Activated T-cell treated with anti-CD3 and anti-CD28 coated beads, Interleukin-2, amount 50 U/mL, for 4 hours (primary cell): ENCODE data around the gene GRAMD2B. TPM values are rescaled to one million over a fixed set of nuclear protein-coding genes. Genes with fewer than 3 reads are reported as not detected.

ENCODE experiments used
- ATAC-seq, 2 donors: fragments of 200-7000 bp; cut with Tn5 transposase; one replicate each; pipeline ENCODE4 v1.10.0; 2021
- DNase-seq: peaks from one replicate; pipeline ENCODE4 v3.0.0-alpha.2; 2020
- H3K27me3 Mint-ChIP-seq: one replicate; pipeline ENCODE4 v1.8.0; 2021; ENCODE audit warnings: low read depth, mixed read lengths
- H3K36me3 Mint-ChIP-seq: one replicate; pipeline ENCODE4 v1.8.0; 2022; ENCODE audit warnings: mixed read lengths; ENCODE audit not compliant: insufficient read depth
- H3K4me1 Mint-ChIP-seq: one replicate; pipeline ENCODE4 v1.8.0; 2021; ENCODE audit warnings: low read depth, mixed read lengths
- H3K4me3 Mint-ChIP-seq: one replicate; pipeline ENCODE4 v1.8.0; 2021; ENCODE audit warnings: mild to moderate bottlenecking, moderate library complexity, mixed read lengths
- H3K9me3 Mint-ChIP-seq: one replicate; pipeline ENCODE4 v1.8.0; 2021; ENCODE audit warnings: mixed read lengths
- total RNA-seq, 3 donors: library from RNA; stranded (reverse); gene quantifications; one replicate each; pipeline ENCODE4 v1.2.1, GENCODE V29; 2021

GRAMD2B gene
- total RNA-seq, 3 donors from 2014 or later, result 9.3 to 14.7 (median 12.3) TPM

DNA sequence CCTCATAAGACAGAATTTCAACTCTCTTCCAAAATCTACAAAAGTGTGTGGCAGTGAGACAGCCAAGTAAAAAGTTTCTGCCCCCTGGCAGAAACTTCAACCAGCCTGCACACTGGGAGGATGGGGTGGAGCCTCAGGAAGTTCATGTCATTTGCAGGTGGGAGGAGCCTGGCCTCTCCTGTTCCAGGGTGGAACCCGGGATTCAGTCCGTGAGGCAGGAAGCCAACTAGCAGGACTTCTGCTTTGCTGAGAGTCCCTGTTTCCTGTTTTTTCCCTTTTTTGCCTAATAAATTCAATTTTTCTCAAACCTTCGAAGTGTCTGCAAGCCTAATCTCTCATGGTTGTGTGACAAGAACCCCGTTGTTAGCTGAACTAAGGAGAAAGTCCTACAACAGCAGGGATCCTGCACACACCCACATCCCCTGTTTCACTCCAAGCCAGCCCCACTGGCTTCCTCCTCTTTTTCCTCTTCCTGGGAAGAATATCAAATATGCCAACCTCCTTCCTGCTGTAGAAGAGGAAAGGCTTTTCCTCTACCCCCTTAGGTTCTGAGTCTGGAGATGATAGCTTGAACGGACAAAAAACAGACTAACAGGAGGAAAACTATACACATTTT is 102.5 kb downstream of the GRAMD2B start:
- Mint-ChIP-seq H3K9me3 (no peaks in the 10 kb centered on the region), H3K27me3 (no peaks in the 10 kb centered on the region), H3K4me3 (no peak overlapping the region), H3K4me1 (no peaks in the 10 kb centered on the region), H3K36me3 (no peaks in the 10 kb centered on the region)
- no peak for ATAC-seq
- no peak for DNase-seq

DNA sequence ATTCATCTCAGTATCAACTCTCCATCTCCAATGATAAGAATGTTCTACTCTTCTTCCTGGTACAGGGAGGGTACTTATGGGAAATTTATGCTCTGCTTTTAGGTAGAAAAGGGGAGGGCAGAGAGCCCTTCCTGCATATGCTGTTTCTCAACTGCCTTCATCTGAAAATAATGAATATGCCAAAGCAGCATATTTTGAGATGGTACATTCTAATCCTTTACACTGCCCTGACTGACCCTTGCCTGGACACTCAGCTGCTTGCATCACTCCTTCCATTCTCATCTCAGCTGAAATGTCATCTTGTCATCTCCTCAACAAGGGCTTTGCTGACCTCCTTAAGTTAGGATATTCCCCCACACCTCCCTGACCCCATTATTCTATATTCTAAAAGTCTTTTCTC is 103.3 kb downstream of the GRAMD2B start:
- Mint-ChIP-seq H3K4me3 (no peak overlapping the region), H3K36me3 (no peaks in the 10 kb centered on the region), H3K9me3 (no peaks in the 10 kb centered on the region), H3K27me3 (no peaks in the 10 kb centered on the region), H3K4me1 (no peaks in the 10 kb centered on the region)
- DNase-seq (no peak), ATAC-seq (no peak)

DNA sequence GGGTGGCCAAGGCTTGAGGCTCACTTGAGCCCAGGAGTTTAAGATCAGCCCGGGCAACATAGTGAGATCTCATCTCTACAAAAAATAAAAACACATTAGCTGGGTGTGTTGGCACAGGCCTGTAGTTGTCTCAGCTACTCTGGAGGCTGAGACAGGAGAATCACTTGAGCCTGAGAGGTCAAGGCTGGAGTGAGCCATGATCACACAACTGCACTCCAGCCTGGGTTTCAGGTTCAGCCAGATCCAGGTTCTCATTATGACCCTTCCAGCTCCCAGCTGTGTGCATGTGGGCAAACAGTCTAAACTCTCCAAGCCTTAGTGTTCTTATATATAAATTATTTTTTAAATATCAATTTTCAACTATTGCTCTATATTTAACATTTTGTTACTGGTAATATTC is 103.9 kb downstream of the GRAMD2B start:
- Mint-ChIP-seq H3K36me3 (no peaks in the 10 kb centered on the region), H3K27me3 (no peaks in the 10 kb centered on the region), H3K4me3 (no peak overlapping the region), H3K9me3 (no peaks in the 10 kb centered on the region), H3K4me1 (no peaks in the 10 kb centered on the region)
- ATAC-seq, result no peak
- DNase-seq, result no peak

DNA sequence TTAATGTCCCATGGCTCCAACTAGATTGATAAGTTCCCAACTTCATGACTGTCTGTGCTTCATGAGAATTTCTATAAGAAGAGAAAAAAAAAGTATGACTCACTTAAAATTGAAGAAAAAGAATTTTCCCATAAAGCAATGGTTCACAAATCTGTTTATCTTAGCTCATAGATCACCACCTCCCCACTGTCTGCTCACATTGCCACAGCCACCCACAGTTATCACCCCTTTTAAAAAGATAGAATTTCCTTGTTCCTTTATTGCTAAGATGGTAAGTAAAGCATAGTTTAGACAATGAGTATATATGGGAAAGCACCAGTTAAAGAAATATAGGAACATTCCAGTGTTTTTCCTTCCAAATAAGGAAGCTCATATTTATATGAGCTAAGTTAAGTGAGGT is 104.7 kb downstream of the GRAMD2B start:
- no peak for DNase-seq
- ATAC-seq, result no peak
- Mint-ChIP-seq H3K9me3 (no peaks in the 10 kb centered on the region), H3K27me3 (no peaks in the 10 kb centered on the region), H3K36me3 (no peaks in the 10 kb centered on the region), H3K4me3 (no peak overlapping the region), H3K4me1 (no peaks in the 10 kb centered on the region)

DNA sequence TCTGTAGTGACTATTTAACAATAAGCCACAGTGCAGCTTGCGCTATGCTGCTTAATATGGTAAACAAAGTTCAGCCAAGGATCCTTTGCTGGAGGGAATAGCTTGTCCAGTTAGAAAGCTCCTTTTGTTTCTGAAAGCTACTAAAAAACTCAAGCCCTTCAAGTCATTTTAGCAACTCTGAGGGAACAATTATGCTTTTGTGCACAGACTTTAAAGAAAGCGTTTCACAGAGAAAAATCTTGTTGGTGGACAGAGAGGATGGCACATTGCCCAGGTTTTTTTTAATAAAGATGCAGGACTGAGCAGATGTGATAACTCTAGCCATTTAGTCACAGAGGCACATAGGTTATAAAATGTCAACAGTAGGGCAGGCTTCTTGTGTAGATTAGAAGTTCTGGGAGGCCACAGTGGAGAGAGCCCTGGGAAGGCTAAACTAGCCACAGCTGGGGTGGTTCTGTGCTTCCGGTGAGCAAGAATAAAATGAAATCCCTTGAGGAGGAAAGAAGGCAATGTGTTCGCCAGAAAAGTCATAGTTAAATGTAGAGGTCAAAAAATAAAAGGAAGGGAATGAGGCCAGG is 108.4 kb downstream of the GRAMD2B start:
- ATAC-seq (no peak), DNase-seq (no peak)
- H3K4me1 Mint-ChIP-seq, result no peaks in the 10 kb centered on the region
- no peaks in the 10 kb centered on the region for H3K27me3 Mint-ChIP-seq
- H3K9me3 Mint-ChIP-seq, result no peaks in the 10 kb centered on the region
- no peak overlapping the region for H3K4me3 Mint-ChIP-seq
- no peaks in the 10 kb centered on the region for H3K36me3 Mint-ChIP-seq

DNA sequence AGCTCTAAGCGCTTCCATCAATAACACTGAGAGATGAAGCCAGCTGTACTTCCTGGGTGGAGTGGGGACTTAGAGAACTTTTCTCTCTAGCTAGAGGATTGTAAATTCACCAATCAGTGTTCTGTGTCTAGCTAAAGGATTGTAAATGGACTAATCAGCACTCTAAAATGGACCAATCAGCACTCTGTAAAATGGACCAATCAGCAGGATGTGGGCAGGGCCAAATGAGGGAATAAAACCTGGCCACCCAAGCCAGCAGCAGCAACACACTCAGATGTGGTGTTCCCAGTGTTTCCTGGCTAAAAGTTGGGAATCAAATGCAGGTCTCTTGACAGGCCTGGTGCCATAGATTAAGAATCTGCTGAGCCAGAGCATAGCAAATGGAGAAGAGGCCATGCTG is 111.3 kb downstream of the GRAMD2B start:
- no peak for ATAC-seq
- Mint-ChIP-seq H3K4me3 (no peak overlapping the region), H3K9me3 (no peaks in the 10 kb centered on the region), H3K4me1 (no peaks in the 10 kb centered on the region), H3K27me3 (no peaks in the 10 kb centered on the region), H3K36me3 (no peaks in the 10 kb centered on the region)
- no peak for DNase-seq

DNA sequence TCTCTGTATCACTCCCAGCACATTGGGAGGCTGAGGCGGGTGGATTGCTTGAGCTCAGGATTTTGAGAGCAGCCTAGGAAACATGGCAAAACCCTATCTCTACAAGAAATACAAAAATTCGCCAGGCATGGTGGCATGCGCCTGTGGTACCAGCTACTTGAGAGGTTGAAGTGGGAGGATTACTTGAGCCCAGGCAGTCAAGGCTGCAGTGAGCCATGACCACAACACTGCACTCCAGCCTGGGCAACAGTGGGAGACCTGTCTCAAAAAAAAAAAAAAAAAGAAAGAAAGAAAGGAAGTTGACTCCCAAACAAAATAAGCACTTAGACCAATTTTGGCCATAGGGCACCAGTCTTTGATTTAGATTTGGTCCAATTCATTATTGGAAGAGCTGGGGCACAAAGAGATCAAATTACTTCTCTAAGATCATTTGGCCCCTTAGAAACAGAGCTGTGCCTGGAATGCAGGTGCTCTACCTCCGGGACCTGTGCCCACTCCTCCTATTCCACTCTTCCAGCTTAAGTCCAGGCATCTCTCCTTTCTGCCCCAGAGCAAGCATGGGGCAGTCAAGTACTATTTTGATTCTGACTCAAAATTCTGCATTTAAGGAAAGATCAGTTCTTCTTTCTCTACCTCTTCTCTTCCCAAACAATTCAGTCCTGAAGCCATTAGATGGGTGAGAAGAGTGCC is 112.8 kb downstream of the GRAMD2B start:
- no peaks in the 10 kb centered on the region for H3K4me1 Mint-ChIP-seq
- H3K27me3 Mint-ChIP-seq, result no peaks in the 10 kb centered on the region
- ATAC-seq (no peak), DNase-seq (no peak)
- H3K9me3 Mint-ChIP-seq, result no peaks in the 10 kb centered on the region
- no peak overlapping the region for H3K4me3 Mint-ChIP-seq
- no peaks in the 10 kb centered on the region for H3K36me3 Mint-ChIP-seq

DNA sequence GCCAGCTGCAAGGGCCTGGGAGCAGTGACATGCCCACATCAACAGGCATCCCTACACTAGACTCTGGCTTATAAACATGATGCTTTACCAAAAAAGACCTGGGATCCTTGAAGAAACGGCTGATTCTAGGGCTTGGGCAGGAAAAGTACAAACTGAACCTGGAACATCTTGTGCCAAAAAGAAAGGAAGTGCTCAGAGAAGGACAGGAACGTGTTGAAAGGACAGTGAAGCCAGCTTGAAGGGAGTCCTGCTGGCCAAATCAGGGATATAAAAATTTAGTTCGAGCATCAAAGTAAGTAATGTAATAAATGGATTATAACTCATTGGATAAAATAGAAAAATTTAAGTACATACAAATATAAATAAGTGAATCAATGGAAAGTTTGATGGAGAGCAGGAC is 113.7 kb downstream of the GRAMD2B start:
- H3K9me3 Mint-ChIP-seq, result no peaks in the 10 kb centered on the region
- H3K36me3 Mint-ChIP-seq, result no peaks in the 10 kb centered on the region
- no peak overlapping the region for H3K4me3 Mint-ChIP-seq
- H3K4me1 Mint-ChIP-seq, result no peaks in the 10 kb centered on the region
- no peak for DNase-seq
- H3K27me3 Mint-ChIP-seq, result no peaks in the 10 kb centered on the region
- no peak for ATAC-seq

DNA sequence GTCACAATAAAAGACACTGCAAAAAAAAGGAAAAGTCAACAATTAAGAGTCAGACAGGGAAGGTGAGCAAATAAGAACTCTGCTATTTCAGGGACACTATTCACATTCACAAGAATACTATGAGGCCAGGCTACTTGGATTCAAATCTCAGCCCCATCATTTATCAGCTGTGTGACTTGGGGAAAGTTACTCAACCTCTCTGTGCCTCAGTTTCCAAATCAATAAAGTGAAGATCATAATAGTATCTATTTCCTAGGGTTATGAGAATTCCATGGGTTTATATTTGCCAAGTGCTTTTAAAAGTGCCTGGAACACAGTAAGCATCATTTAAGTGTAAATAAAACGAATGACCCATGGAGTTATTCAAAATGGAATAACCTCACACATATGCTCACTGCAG is 115.4 kb downstream of the GRAMD2B start:
- H3K9me3 Mint-ChIP-seq, result no peaks in the 10 kb centered on the region
- H3K27me3 Mint-ChIP-seq, result no peaks in the 10 kb centered on the region
- H3K4me1 Mint-ChIP-seq, result no peaks in the 10 kb centered on the region
- no peak for ATAC-seq
- no peak overlapping the region for H3K4me3 Mint-ChIP-seq
- DNase-seq, result no peak
- no peaks in the 10 kb centered on the region for H3K36me3 Mint-ChIP-seq

DNA sequence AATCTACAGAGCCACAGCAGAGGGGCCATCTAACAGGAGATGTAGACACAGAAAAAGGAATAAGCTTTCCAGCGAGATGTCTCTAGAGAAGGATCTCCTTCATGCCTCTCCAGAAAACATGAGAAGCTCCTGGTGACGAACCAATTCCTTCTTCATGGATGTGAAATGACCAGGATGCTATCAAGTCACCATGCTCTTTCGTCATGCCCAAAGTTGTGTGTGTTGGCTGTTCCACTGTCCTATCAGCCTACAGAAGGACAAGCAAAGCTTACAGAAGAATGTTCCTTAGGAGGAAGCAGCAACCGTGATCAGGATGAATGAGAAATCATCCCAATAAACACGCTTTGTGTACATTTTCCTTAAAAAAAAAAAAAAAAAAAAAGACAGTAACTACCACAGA is 117.4 kb downstream of the GRAMD2B start:
- H3K9me3 Mint-ChIP-seq, result no peaks in the 10 kb centered on the region
- ATAC-seq (no peak), DNase-seq (no peak)
- no peaks in the 10 kb centered on the region for H3K4me1 Mint-ChIP-seq
- H3K27me3 Mint-ChIP-seq, result no peaks in the 10 kb centered on the region
- H3K4me3 Mint-ChIP-seq, result no peak overlapping the region
- no peaks in the 10 kb centered on the region for H3K36me3 Mint-ChIP-seq

DNA sequence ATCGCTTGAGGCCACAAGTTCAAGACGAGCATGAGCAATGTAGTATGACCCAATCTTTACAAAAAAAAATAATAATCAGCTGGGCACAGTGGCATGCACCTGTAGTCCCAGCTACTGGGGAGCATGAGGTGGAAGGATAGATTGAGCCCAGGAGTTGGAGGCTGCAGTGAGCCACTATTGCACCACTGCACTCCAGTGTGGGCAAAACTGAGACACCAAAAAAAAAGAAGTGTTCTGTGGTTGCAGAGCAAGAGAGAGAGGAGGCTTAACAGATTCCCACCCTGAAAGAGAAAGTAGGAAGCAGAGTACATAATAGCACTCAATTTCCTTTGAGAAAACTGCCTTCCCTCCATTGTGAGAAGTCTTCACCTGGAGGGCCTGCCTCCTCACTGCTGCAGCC is 119.2 kb downstream of the GRAMD2B start:
- DNase-seq (no peak), ATAC-seq (no peak)
- Mint-ChIP-seq H3K27me3 (no peaks in the 10 kb centered on the region), H3K9me3 (no peaks in the 10 kb centered on the region), H3K4me1 (no peaks in the 10 kb centered on the region), H3K4me3 (no peak overlapping the region), H3K36me3 (no peaks in the 10 kb centered on the region)

DNA sequence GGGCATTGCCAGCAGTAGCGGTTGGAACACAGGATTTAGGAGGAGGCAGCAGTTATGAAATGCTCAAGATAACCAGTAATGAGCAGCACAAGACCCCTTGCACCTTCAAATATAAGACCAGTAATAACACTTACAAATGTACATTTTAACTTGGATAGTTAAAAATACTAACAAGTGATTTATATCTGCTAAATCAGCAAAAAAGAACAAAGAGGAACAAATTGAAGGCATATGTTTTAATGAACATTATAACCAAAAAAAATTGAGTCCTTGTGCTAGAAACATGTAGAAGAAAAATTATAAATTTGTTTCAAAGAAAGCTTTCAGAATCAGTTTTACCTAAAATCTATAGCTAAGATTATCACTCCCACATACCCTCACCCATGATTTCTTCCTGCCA is 119.8 kb downstream of the GRAMD2B start:
- Mint-ChIP-seq H3K36me3 (no peaks in the 10 kb centered on the region), H3K9me3 (no peaks in the 10 kb centered on the region), H3K4me3 (no peak overlapping the region), H3K27me3 (no peaks in the 10 kb centered on the region), H3K4me1 (no peaks in the 10 kb centered on the region)
- no peak for DNase-seq
- ATAC-seq, result no peak

DNA sequence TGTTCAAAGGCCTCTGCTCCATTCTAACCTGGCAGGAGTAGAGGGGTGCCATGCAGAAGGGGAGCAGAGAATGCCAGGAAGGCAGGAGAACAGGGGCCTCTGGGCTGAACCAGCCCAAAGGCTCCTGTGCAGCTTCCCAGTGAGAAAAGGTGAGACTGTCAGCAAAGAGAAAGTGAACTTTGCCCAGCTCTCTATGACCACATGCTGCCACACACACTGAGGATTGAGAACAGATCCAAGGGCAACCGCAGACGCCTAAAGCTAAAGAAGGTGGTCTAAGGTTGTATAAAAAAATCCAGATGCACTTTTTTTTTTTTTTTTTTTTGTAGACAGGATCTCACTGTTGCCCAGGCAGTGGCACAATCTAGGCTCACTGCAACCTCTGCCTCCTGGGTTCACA is 120.5 kb downstream of the GRAMD2B start:
- Mint-ChIP-seq H3K27me3 (no peaks in the 10 kb centered on the region), H3K4me1 (no peaks in the 10 kb centered on the region), H3K4me3 (no peak overlapping the region), H3K36me3 (no peaks in the 10 kb centered on the region), H3K9me3 (no peaks in the 10 kb centered on the region)
- DNase-seq, result no peak
- ATAC-seq, result no peak
